ENCODE results near the gene DOCK2.

GRCh38 chr5:169923988-169924387 is 286.9 kb downstream of the DOCK2 start:
- no peak for TF ChIP-seq CTCF (IDR thresholded peaks at IDR 0.05 in 4 of 5, conservative IDR thresholded peaks at IDR 0.05 in 1 of 5)
- no peak for TF ChIP-seq POLR2A (IDR thresholded peaks at IDR 0.05)
